GM12874 (cell line): ENCODE data around the gene SP3.

Experiments used
- CTCF ChIP-seq: IDR thresholded peaks from 2 replicates; pipeline ENCODE4 v1.5.1; 2011; ENCODE audit warnings: low read depth, mild to moderate bottlenecking, control low read depth, low read length, moderate library complexity; ENCODE audit not compliant: insufficient read depth

Gene SP3

DNA sequence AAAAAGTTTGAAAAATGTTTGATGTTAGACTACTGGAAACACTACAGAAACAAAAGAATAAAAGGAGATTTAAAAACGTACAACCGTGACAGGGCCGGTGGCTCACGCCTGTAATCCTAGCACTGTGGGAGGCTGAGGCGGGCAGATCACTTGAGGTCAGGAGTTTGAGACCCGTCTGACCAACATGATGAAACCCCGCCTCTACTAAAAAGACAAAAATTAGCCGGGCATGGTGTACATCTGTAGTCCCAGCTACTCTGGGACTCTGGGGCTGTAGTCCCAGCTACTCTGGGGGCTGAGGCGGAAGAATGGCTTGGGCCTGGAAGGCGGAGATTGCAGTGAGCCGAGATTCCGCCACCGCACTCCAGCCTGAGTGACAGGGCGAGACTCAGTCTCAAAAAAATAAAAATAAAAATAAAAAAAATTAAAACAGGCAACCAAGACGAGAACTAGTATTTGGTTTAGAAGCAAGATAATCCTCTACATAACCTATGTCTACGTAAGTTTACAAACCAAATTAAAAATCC is 5.8 kb downstream of the SP3 start:
- TF ChIP-seq CTCF, result no peak

- TF ChIP-seq CTCF, result no peak
These were observed 6.9 kb downstream of the SP3 start for GRCh38 chr2:173958198-173958846.

- no peak for TF ChIP-seq CTCF
These were observed 7.7 kb downstream of the SP3 start for GRCh38 chr2:173957517-173957916.

- no peak for TF ChIP-seq CTCF
These were observed 8.7 kb downstream of the SP3 start for GRCh38 chr2:173956454-173956853.

DNA sequence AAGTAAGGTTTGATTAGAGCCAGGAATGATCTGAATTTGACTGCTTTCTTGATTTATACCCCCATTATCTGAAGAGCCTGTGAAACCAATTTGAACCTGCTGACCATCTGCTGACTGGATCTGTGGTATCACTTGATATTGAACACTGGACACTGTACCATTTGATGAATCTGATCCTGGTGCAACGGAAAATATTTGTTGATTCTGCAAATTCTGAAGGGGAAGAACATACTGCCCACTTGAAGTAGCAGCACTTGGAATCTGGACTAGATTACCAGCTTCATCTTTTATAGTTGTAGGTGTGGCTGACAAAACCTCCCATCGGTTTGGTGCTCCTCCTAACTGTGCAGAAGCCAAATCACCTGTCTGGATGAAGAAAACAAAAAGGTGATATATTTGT is 9.3 kb downstream of the SP3 start:
- TF ChIP-seq CTCF, result no peak

GRCh38 chr2:173955004-173955403 is 10.2 kb downstream of the SP3 start:
- no peak for TF ChIP-seq CTCF

- no peak for TF ChIP-seq CTCF
These were observed 12.1 kb downstream of the SP3 start for GRCh38 chr2:173953047-173953424.
